Inflammatory macrophage (primary cell): ENCODE data around the gene GNB4.

Experiments used
- DNase-seq, 2 donors: peaks; one replicate each; pipeline ENCODE4 v3.0.0-alpha.2; 2020 to 2022

The GNB4 gene

GRCh38 chr3:179348325-179349013 lies 102.8 kb downstream of the GNB4 start:
- peak; percentile 71 to 78 for DNase-seq

DNA sequence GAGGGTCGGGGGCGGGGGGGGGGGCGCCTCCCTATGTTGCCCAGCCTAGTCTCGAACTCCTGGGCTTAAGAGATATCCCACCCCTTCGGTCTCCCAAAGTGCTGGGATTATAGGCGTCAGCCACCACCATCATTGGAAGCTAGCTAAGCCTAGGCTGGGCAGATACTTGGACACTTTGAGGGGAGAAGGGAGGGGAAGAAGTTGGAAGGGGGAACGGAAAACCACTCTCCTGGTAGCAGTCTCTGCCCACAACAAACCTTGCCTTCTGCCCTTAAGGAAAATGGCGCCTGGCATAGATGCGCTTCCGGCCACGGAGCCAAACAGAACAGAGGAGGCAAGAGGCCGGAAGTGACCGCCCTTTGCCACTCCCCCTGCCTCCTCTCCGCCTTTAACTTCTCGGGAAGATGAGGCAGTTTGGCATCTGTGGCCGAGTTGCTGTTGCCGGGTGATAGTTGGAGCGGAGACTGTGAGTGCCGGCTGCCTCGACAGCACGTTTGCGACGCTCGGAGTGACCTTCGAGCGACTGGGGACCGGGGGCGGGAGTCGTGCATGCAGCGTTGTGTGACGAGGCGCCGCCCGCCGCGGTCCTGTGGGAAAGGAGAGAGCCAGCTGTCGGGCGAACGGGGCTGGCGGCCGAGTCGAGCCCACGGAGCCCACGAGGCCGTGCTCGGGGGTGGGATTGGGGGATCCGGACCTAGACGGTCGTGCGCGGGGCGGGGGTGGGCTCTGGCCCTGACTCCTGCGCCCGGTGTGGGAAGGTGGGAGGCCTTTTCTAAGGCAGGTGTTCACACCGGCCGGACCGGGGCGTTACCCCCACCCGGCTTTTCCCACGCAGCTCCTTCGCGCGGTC lies 103.7 kb downstream of the GNB4 start, which contains the start of gene MFN1:
Gene MFN1 (plus strand): TSS at position 365 of the 850 bp plus-strand sequence. CDS start 1,143 bp downstream, outside the sequence.
- peak; percentile 94 to 95 for DNase-seq
